LNCaP clone FGC (cell line): ENCODE results near the gene IVD.

Experiments used
- DNase-seq: peaks from one replicate; pipeline ENCODE4 v3.0.0-alpha.2; 2011; ENCODE audit warnings: low read depth
- H3K4me3 ChIP-seq: 2 replicates; pipeline ENCODE4 v1.5.1; 2011; ENCODE audit warnings: mild to moderate bottlenecking, low read depth, low read length, control low read depth
- TF ChIP-seq, protein P1 (sequence below): IDR thresholded peaks from 2 replicates; pipeline ENCODE4 v1.5.1; 2012; ENCODE audit warnings: mild to moderate bottlenecking; ENCODE audit not compliant: control insufficient read depth, insufficient read depth; ENCODE audit errors: extremely low read depth

IVD gene

DNA sequence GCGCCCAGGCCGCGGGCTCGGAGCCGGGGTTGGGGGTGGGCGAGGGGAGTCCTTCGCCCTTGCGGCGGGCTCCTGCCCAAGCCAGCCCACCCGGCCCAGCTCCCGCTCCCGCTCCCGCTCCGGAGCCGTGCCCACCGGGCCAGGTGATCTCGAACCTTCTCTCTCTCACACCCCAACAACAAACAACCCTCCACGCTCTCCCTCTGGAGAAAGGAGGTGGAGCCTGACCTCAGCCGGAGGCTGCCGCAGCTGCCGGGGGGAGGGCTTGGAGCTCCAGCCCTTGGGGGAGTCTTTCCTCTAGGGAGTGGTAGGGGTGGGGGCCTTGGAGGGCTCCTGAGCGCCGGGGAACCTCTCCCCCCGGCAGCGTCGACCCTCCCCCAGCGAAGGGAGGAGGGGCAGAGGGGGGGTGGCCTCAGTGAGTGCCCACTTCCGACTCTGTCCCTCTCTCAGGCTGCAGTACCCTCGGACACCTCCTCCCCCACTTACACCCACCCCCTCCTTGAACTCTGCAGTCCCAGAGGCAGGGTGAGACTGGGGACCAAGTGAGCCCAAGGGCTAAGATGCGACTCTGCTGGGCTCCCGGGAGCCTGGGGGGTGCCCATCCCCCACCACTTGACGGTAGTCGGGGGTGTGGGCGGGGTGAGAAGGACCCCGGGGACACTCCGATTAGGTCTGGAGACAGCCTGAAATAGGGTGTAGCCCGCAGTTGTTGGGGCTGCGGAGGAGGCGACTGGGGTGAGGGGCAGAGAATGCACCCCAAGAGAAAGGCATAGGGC lies 30.7 kb downstream of the IVD start:
- no peak for DNase-seq
- H3K4me3 ChIP-seq = peak overlapping the region; percentile 33
- TF ChIP-seq, protein P1, sequence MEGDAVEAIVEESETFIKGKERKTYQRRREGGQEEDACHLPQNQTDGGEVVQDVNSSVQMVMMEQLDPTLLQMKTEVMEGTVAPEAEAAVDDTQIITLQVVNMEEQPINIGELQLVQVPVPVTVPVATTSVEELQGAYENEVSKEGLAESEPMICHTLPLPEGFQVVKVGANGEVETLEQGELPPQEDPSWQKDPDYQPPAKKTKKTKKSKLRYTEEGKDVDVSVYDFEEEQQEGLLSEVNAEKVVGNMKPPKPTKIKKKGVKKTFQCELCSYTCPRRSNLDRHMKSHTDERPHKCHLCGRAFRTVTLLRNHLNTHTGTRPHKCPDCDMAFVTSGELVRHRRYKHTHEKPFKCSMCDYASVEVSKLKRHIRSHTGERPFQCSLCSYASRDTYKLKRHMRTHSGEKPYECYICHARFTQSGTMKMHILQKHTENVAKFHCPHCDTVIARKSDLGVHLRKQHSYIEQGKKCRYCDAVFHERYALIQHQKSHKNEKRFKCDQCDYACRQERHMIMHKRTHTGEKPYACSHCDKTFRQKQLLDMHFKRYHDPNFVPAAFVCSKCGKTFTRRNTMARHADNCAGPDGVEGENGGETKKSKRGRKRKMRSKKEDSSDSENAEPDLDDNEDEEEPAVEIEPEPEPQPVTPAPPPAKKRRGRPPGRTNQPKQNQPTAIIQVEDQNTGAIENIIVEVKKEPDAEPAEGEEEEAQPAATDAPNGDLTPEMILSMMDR = no peak

GRCh38 chr15:40436892-40437751 lies 31.5 kb downstream of the IVD start:
- DNase-seq = no peak
- TF ChIP-seq, protein P1 = no peak
- H3K4me3 ChIP-seq = no peak overlapping the region

DNA sequence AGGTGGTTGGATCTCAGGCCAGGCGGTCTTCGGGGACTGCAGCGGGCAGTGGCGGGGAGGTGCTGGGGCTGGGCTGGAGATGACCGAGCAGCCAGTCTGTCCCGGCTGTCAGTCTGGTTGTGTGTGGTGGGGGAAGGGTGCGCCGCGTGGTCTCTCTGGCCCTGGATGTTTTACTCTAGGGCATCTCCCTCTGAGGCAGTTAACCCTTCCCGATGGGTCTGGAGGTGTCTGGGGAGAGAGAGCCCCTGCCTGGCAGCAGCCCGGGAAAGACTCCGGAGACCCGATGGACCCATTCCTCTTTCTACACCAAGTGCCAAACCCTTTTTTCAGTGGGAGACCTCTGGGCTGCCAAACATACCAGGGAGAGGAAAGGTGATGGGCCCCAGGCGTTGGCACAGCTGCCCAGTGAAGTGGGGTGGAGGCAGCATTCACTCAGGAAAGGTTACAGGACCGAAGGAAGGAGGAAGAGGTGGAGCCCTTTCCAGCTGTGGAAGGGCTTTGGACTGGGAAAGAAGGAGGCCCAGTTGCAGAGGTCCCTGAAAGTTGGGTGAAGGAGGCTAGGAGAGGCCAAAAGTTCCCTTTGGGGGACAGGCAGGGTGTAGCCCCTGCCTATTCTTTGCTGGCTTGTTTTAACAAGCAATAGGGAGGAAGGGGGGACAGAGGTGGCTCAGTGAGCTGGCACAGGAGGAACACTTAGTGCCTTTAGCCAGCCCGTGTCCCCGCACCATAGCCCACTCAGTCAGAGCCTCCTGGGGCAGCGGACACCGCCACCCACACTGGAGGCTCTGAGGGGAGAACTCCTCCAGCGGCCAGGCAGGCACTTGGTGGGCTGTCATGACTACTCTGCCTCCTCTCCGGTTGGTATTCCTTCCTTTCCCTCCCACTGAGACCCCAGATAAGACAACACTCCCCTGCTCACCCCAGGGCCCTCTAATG lies 32.4 kb downstream of the IVD start:
- TF ChIP-seq, protein P1 = no peak
- H3K4me3 ChIP-seq = no peak overlapping the region
- no peak for DNase-seq

- TF ChIP-seq, protein P1 = no peak
- no peak overlapping the region for H3K4me3 ChIP-seq
- no peak for DNase-seq
Observed at GRCh38 chr15:40438712-40439111, 33.1 kb downstream of the IVD start.

GRCh38 chr15:40439461-40439959 lies 33.9 kb downstream of the IVD start:
- no peak for DNase-seq
- TF ChIP-seq, protein P1 = no peak
- H3K4me3 ChIP-seq = peak overlapping the region; percentile 62
